IPS DF 6.9 (cell line): Measurements from ENCODE around the gene IFITM10.

Source experiments
- DNase-seq: peaks from one replicate; pipeline ENCODE4 v3.0.0-alpha.2; 2013; ENCODE audit warnings: low read depth, low spot score
- H3K27ac ChIP-seq: one replicate; pipeline ENCODE4 v1.5.1; 2013; ENCODE audit warnings: low read length, control low read depth
- H3K27me3 ChIP-seq: 2 replicates; pipeline ENCODE4 v1.6.1; 2013; ENCODE audit warnings: mild to moderate bottlenecking, low read length; ENCODE audit not compliant: control insufficient read depth, insufficient read depth
- H3K36me3 ChIP-seq: 2 replicates; pipeline ENCODE4 v1.6.1; 2013; ENCODE audit warnings: low read length; ENCODE audit not compliant: control insufficient read depth, insufficient read depth
- H3K4me1 ChIP-seq: 2 replicates; pipeline ENCODE4 v1.6.1; 2013; ENCODE audit warnings: low read length; ENCODE audit not compliant: control insufficient read depth, insufficient read depth
- H3K4me3 ChIP-seq: 2 replicates; pipeline ENCODE4 v1.5.1; 2013; ENCODE audit warnings: mild to moderate bottlenecking, low read length
- H3K9me3 ChIP-seq: 2 replicates; pipeline ENCODE4 v1.6.1; 2013; ENCODE audit warnings: low read length, inconsistent platforms; ENCODE audit not compliant: control insufficient read depth, insufficient read depth
- WGBS: extraction: QIAGEN DNeasy Blood & Tissue Kit; methylation state at CpG from one replicate; pipeline ENCODE4 v1.1.7; 2013; ENCODE audit warnings: mixed read lengths, missing lambda C conversion rate; ENCODE audit not compliant: insufficient read length, insufficient coverage; 5-methylcytosine and 5-hydroxymethylcytosine counted together

The IFITM10 gene

DNA sequence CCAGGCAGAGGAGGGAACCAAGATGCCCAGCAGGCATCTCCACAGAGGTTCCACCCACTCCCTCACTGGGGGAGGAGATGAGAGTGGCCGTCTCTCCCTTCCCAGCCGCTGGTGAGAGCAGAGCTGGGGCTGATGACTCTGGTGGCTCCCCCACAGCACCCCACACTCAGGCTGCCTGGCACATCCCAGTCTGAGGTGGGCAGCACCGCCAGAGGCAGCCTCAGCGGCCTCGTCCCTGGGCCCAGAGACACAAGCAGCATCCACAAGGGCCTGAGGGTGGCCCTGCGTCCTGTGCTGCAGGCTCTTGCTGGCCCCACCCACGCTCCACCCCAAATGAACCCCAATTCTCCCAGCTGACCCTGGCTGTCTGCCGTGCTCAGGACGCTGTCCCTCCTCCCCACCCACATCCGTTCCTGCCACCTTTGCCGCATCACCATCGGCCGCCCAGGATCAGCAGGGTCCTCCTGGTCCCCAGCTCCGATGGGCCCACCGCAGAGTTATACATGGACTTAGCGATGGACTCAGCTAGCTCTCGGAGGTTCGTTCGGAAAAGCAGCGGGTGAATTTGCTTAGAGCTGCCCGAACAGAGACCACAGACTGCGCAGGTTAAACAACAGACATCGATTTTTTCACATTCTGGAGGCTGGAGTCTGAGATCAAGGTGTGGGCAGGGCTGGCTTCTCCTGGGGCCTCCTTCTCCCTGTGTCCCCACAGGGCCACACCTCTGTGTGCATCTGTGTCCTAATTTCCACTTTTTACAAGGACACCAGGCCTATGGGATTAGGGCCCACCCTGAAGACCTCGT lies 33.5 kb upstream of the IFITM10 start:
- Histone ChIP-seq H3K27ac (no peak overlapping the region), H3K27me3 (no peaks in the 10 kb centered on the region)
- WGBS, result no CpG with 5 or more reads among the region's 24 CpGs

DNA sequence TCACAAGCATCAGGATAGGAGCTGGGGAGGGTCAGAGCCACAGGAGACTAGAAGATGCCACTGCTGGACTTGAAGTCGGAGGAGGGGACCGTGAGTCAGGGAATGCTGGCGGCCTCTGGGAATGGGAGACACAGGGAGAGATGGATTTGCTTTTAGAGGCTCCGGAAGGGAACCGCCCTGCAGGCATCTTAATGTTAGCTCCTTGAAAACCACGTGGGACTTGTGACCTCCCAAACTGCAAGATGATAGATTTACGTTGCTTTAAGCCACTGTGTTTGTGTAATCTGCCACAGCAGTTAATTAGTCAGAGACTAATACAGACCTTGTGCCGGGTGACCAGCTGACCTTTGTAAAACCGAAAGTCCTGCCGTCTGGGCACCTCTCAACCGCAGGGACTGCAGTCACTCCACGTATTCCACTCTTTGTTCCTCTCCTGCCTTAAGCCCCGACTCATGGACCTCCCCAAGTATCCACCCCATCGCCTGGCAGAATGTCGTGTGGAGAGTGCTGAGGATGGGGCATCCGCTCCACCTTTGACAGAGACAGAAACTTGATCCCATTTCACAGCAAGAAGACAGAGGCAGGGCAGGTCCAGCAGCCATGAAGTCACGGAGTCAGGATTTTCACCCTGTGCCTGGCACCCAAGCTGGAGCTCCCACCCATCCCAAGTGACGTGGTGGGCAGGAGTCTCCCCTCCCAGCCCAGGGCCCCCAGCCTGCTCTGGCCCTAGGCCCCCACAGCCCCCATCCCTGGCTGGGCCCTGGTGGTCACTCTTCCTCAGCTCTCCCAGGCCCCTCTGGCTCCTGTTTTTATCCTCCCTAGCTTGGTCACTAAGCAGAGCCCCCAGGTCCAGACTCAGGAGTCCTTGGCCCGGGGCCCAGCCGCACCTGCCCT lies 32.7 kb upstream of the IFITM10 start:
- no CpG with 5 or more reads among the region's 20 CpGs for WGBS
- Histone ChIP-seq H3K4me3 (no peak overlapping the region), H3K27ac (no peak overlapping the region), H3K9me3 (no peaks in the 10 kb centered on the region), H3K27me3 (no peaks in the 10 kb centered on the region), H3K4me1 (peaks cover 1% of the 10 kb centered on the region; the same call in 1 of the 2 replicates), H3K36me3 (no peaks in the 10 kb centered on the region)
- DNase-seq, result no peak

More for the DNA sequence above, 33.5 kb upstream of the IFITM10 start:
- Histone ChIP-seq H3K4me1 (peaks cover 1% of the 10 kb centered on the region; the same call in 1 of the 2 replicates), H3K36me3 (no peaks in the 10 kb centered on the region), H3K9me3 (no peaks in the 10 kb centered on the region), H3K4me3 (no peak overlapping the region)
- no peak for DNase-seq

DNA sequence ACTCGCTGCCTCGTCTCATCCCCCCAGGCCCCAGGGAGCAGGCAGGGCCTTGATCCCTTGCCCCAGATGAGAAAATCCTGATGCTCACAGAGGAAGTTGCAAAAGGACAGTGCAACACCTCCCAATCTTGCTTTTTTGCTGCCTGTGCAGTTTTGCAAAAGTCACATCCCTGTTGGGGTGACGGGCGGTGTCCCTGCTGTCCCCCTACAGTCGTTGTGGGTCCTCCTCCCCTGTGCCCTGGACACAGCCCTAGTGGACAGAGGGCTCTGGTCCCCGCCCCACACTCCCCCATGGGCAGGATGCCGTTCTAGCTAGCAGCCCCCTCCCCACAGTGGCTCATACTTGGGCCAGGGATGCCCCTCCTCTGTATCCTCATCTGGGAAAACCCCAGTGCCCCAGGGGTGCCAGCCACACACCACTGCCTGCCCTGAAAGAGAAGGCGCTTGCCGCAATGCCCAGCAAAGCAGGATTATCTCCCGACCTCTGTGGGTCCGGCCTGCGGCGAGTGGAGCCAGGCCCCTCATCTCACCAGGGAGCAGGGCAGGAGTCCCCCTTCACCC lies 31.7 kb upstream of the IFITM10 start:
- no peaks in the 10 kb centered on the region for H3K9me3 ChIP-seq
- DNase-seq, result no peak
- peaks cover 1% of the 10 kb centered on the region; the same call in 1 of the 2 replicates for H3K4me1 ChIP-seq
- no CpG with 5 or more reads among the region's 13 CpGs for WGBS
- no peaks in the 10 kb centered on the region for H3K27me3 ChIP-seq
- no peaks in the 10 kb centered on the region for H3K36me3 ChIP-seq
- H3K4me3 ChIP-seq, result no peak overlapping the region
- no peak overlapping the region for H3K27ac ChIP-seq

DNA sequence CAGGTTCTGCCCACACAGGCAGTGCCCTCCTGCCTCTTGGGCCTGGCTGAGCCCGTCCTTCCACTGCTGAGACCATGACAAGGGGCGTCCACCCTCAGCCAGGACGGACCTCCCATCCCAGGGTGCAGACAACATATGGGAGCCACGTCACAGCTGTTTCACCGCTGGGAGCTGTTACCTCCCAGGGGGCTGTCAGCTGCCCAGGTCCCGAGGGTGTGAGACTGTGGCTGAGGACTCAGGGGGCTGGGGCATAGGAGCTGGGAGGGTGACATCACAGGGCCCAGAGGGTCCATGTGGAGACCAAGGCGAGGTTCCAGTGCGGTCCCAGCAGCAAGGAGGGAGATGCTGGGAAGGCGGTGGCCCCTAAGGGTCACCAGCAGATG lies 31.2 kb upstream of the IFITM10 start:
- Histone ChIP-seq H3K9me3 (no peaks in the 10 kb centered on the region), H3K4me3 (no peak overlapping the region), H3K27ac (no peak overlapping the region), H3K27me3 (no peaks in the 10 kb centered on the region), H3K4me1 (peaks cover 1% of the 10 kb centered on the region; the same call in 1 of the 2 replicates), H3K36me3 (no peaks in the 10 kb centered on the region)
- no peak for DNase-seq
- no CpG with 5 or more reads among the region's 9 CpGs for WGBS

DNA sequence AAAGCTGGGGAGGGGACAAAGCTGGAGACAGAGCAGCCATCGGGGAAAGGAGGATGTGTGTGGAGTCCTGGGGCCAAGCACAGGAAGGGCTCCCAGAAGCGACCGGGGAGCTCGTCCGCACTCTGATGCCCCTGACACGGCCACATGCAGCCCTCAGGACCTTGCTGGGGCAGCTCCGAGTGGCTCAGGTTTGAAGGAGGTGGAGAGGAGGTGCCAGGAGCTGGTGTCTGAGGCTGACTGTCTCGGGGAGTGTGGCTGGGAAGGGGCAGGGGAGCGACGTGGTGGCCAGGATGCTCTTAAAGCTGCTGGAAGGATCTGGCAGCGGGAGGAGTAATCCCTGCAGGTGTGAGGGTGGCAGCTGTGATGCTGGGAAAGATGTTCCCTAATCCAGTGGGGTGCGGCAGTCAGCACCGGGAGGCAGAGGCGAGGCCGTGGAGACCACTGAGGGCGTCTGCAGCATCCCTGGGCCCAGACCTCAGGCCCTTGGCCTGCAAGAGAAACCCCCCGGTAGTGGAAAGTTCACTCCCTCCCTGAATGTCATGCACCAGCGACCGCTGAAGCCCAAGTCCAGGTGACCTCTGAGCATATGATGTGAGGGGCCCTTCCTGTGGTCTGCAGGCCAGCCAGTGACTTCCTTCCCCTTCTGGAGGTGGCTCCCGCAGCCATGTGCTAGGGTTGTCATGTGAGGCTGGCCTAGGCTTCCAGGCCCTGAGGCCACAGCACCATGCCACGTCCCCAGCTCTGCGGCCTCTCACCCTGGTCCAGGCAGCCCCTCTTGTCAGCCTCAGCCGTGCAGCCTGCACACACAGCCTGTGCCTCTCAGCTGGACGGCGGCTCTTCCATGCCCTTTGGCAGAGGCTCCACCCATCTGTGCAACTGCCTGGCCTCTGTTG lies 30.6 kb upstream of the IFITM10 start:
- no peaks in the 10 kb centered on the region for H3K27me3 ChIP-seq
- H3K9me3 ChIP-seq, result no peaks in the 10 kb centered on the region

DNA sequence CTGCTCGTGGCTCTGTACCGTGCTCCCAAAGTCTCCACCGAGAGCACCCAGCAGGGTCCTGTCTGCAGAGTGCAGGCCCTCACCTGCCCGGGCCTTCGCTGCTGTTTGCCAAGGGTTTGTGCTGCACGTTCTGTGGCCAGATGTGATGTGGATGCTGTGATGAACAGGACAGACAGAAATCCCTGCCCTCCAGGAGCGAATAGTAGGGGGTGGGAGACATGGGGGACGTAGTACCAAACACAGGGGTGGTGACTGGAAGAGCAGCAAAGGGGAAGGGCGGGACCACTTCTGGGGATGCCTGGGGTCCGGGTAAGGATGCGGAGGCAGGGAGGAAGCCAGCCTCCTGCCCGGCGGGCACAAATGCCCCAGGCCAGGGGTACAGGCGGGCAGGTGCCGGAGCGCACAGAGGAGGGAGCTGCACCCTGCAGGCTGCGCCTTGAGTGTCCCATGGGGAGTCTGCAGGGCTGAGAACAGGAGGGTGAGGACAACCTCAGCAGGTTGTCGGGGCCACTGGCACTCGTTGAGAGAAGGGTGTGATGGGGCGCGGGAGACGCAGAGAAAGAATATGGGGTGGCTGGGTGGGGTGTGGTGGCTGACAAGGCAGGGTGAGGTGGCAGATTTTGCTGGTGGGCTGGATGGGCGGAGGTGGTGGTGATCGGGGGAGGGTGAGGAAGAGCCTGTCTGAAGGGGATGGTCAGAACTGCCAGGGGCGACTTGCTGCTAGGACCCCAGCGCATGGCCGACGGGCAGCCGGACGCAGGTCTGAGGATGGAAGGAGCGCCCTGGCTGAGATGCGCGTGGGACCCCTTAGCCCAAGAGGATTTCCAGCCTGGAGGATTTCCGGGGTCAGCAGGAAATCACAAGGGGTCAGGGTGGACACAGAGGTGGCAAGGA lies 29.7 kb upstream of the IFITM10 start:
- no CpG with 5 or more reads among the region's 34 CpGs for WGBS
- Histone ChIP-seq H3K27me3 (no peaks in the 10 kb centered on the region), H3K27ac (no peak overlapping the region), H3K4me1 (peaks cover 1% of the 10 kb centered on the region; the same call in 1 of the 2 replicates), H3K9me3 (no peaks in the 10 kb centered on the region), H3K4me3 (no peak overlapping the region), H3K36me3 (no peaks in the 10 kb centered on the region)
- DNase-seq, result no peak

More for the DNA sequence above, 30.6 kb upstream of the IFITM10 start:
- no peaks in the 10 kb centered on the region for H3K36me3 ChIP-seq
- H3K4me1 ChIP-seq, result peaks cover 1% of the 10 kb centered on the region; the same call in 1 of the 2 replicates
- H3K27ac ChIP-seq, result no peak overlapping the region
- H3K4me3 ChIP-seq, result no peak overlapping the region
- WGBS, result no CpG with 5 or more reads among the region's 25 CpGs
- no peak for DNase-seq

DNA sequence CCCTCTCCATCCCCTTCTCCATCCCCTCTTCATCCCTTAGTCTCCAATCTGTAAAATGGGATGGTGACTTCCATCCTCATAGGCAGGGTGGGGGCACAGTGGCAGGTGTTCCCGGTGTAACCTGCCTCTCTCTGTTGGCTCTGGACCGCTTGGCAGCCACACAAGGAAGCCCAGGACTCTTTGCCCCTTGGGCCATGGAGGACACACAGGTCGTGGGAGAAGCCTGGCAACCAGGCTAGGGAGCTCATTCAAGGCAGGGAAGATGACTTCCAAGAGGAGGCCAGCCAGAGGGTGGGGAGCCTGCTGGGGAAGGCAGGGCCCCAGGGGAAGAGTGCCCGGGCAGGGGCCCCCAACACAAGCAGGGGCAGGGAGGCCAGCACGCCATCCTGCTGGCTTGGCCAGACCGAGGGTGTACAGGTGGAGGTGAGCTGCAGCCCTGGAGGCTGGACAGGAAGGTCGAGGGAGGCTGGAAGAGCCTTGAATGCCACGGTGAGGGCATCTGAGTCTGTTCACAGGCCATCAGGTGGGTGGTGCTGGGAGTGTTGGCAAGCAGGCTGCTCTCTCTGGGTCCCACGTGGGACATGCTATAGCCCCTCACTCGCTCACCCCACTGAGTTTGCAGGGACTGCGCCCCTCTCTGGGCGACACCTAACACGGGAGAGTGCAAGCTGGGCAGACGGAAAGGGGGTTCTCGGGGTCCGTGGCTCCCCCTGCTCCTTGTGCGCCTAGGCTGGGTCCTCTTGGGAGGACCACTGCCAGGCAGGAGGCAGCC lies 28.8 kb upstream of the IFITM10 start:
- H3K36me3 ChIP-seq, result no peaks in the 10 kb centered on the region
- DNase-seq, result no peak

DNA sequence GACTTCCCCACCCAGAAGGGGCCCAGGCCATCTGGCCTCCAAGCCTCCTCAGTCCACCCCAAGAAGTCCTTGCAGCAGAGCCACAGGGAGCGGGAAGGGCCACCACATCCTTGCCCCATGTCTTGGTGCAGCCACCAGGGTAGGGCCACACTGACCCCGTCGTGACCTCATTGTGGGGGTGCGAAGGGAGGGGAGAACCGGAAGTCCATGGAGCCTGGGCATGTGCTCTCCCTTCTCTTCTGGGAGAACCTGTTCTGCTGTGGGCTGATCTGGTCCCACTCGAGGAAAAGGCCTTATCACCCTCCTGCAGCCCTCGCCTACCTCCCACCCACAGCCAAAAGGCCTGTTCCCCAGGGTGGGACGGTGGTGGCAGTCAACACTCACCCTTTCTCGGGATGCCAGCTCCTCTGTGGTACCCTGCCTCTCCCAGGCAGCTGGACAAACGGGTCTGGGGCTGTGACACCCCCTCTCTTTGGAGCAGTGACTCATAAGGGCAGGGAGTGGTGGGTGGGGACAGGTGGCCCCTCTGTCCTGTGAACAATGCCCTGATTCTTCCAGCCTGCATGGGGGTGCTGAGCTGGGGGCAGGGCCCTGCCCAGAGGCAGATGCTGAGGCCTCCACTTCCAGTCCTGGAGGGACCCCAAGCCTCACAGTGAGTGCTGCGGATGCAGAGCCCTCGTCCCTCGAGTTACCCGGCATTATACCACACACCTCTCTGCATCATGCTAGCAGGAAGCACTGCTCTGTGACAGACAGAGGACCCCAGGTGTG lies 27.9 kb upstream of the IFITM10 start:
- Histone ChIP-seq H3K4me3 (no peak overlapping the region), H3K27ac (no peak overlapping the region), H3K36me3 (no peaks in the 10 kb centered on the region), H3K27me3 (no peaks in the 10 kb centered on the region), H3K9me3 (no peaks in the 10 kb centered on the region), H3K4me1 (peaks cover 2% of the 10 kb centered on the region)
- no peak for DNase-seq
- no CpG with 5 or more reads among the region's 14 CpGs for WGBS

More for the DNA sequence above, 28.8 kb upstream of the IFITM10 start:
- Histone ChIP-seq H3K4me3 (no peak overlapping the region), H3K9me3 (no peaks in the 10 kb centered on the region), H3K27me3 (no peaks in the 10 kb centered on the region), H3K27ac (no peak overlapping the region), H3K4me1 (peaks cover 1% of the 10 kb centered on the region; the same call in 1 of the 2 replicates)
- WGBS, result no CpG with 5 or more reads among the region's 17 CpGs
